Smooth muscle cell (in vitro differentiated cells): ENCODE data around the gene POLR2H. TPM values are rescaled to one million over a fixed set of nuclear protein-coding genes. Genes with fewer than 3 reads are reported as not detected.

Experiments
- DNase-seq: peaks from one replicate; lab custom pipeline; 2025; ENCODE audit not compliant: unreplicated experiment; lab: John Stamatoyannopoulos, UW
- H2AFZ ChIP-seq: fragments of 200-600 bp; sonication (generic); 2 replicates; pipeline ENCODE4 v1.6.0; 2016; ENCODE audit warnings: antibody characterized with exemption, low read depth, mild to moderate bottlenecking
- H3F3A ChIP-seq: fragments of 200-600 bp; sonication (generic); 2 replicates; pipeline ENCODE4 v1.6.0; 2017; ENCODE audit warnings: antibody characterized with exemption, low read depth
- H3K27ac ChIP-seq: fragments of 200-600 bp; sonication (generic); 2 replicates; pipeline ENCODE4 v1.5.1; 2016; ENCODE audit warnings: low read depth, mild to moderate bottlenecking
- H3K27me3 ChIP-seq: fragments of 200-600 bp; sonication (generic); 2 replicates; pipeline ENCODE4 v1.6.1; 2016; ENCODE audit warnings: low read depth, mild to moderate bottlenecking
- H3K36me3 ChIP-seq: fragments of 200-600 bp; sonication (generic); 2 replicates; pipeline ENCODE4 v1.5.1; 2016; ENCODE audit warnings: low read depth
- H3K4me1 ChIP-seq: fragments of 200-600 bp; sonication (generic); 2 replicates; pipeline ENCODE4 v1.5.1; 2016; ENCODE audit warnings: low read depth
- H3K4me2 ChIP-seq: fragments of 200-600 bp; sonication (generic); 2 replicates; pipeline ENCODE4 v1.6.0; 2016; ENCODE audit warnings: mild to moderate bottlenecking
- H3K4me3 ChIP-seq: fragments of 200-600 bp; sonication (generic); 2 replicates; pipeline ENCODE4 v1.5.1; 2016; ENCODE audit warnings: mild to moderate bottlenecking
- H3K79me2 ChIP-seq: fragments of 200-600 bp; sonication (generic); 2 replicates; pipeline ENCODE4 v1.6.0; 2016; ENCODE audit warnings: low read depth, mild to moderate bottlenecking
- H3K9ac ChIP-seq: fragments of 200-600 bp; sonication (generic); 2 replicates; pipeline ENCODE4 v1.6.0; 2016; ENCODE audit warnings: low read depth
- H3K9me3 ChIP-seq: fragments of 200-600 bp; sonication (generic); replicated peaks from 2 replicates; pipeline ENCODE4 v1.5.1; 2016; ENCODE audit warnings: low read depth
- H4K20me1 ChIP-seq: fragments of 200-600 bp; sonication (generic); 2 replicates; pipeline ENCODE4 v1.6.0; 2016; ENCODE audit warnings: low read depth
- CTCF ChIP-seq: fragments of 200-600 bp; sonication (generic); IDR thresholded peaks from 2 replicates; pipeline ENCODE4 v1.5.1; 2017; ENCODE audit warnings: borderline replicate concordance, mild to moderate bottlenecking, antibody characterized with exemption; ENCODE audit not compliant: insufficient read depth, poor library complexity, severe bottlenecking
- WGBS: methylation state at CpG from one replicate; pipeline ENCODE4 v1.1.7; 2016; ENCODE audit warnings: low lambda C conversion rate; 5-methylcytosine and 5-hydroxymethylcytosine counted together
- polyA plus RNA-seq: library from polyadenylated mRNA; unstranded; fragments of >200 nt; fragmentation: Nextera tagmentation; extraction: Ambion mirVana; gene quantifications from 2 replicates; pipeline ENCODE4 v1.2.1, GENCODE V29; 2016
- total RNA-seq: library from RNA; depleted of rRNA; stranded (reverse); fragments of >200 nt; gene quantifications from 2 replicates; pipeline ENCODE4 v1.2.3, GENCODE V29; 2014

Gene POLR2H
- total and polyA plus RNA-seq, 2 experiments from 2014 or later, result 77.9 to 154 TPM

DNA sequence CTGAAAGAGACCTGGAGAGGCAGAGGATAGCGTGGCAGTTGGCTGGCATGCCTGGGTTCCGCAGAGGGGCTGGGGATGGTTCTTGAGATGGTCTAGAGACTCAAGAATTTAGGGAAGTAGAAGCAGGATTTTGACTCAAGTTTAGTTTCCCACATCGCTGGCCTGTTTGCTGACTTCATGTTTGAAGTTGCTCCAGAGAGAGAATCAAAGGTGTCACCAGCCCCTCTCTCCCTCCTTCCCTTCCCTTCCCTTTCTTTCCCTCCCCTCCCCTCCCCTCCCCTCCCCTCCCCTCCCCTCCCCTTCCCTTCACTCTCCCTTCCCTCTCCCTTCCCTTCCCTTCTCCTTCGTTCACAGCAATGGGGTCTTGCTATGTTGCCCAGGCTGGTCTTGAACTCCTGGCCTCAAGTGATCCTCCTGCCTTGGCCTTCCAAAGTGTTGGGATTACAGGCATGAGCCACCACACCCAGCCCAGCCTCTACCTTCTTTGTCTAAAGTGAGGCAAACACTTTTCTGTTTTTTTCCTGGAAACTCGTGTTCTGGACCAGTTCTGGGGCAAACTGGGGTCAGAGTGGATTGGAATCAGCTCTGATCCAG is 28.5 kb downstream of the POLR2H start:
- Histone ChIP-seq H3F3A (no peaks in the 10 kb centered on the region), H3K36me3 (no peaks in the 10 kb centered on the region), H2AFZ (no peak overlapping the region), H3K9me3 (no peaks in the 10 kb centered on the region), H3K27ac (no peak overlapping the region), H3K9ac (no peak overlapping the region), H3K4me3 (no peak overlapping the region), H3K4me1 (no peaks in the 10 kb centered on the region), H3K27me3 (no peaks in the 10 kb centered on the region), H3K79me2 (no peaks in the 10 kb centered on the region), H3K4me2 (no peak overlapping the region), H4K20me1 (no peaks in the 10 kb centered on the region)
- WGBS, result 93% methylated on average over 4 of the region's 5 CpGs
- no peak for DNase-seq
- TF ChIP-seq CTCF, result no peak

DNA sequence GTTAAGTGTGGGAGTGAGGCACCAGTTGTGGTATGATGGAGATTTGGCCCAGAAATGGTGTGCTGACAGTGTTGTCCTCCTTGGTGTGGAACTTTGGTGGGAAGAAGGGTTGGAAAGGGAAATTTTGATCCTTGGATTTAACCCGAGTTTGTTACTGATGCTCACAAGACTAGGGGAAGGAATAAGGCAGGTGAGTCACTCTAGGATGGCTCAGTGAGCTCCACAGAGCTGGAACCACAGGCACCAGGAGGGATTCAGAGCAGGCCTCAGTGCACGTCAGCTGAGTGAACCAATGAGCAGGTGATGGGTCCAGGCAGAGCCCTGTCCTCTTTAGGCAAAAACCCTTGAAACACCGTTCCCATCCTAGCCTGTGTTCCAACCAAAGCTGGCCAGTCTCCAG is 29.8 kb downstream of the POLR2H start:
- H3K79me2 ChIP-seq, result no peaks in the 10 kb centered on the region
- H3K4me1 ChIP-seq, result no peaks in the 10 kb centered on the region
- H2AFZ ChIP-seq, result no peak overlapping the region
- H3K9ac ChIP-seq, result no peak overlapping the region
- no peak overlapping the region for H3K4me2 ChIP-seq
- H4K20me1 ChIP-seq, result no peaks in the 10 kb centered on the region
- no peak for DNase-seq
- 88% methylated on average over 3 of the region's 3 CpGs for WGBS
- H3K9me3 ChIP-seq, result no peaks in the 10 kb centered on the region
- no peaks in the 10 kb centered on the region for H3K27me3 ChIP-seq
- H3K27ac ChIP-seq, result no peak overlapping the region
- no peaks in the 10 kb centered on the region for H3F3A ChIP-seq
- H3K36me3 ChIP-seq, result no peaks in the 10 kb centered on the region
- no peak for TF ChIP-seq CTCF
- H3K4me3 ChIP-seq, result no peak overlapping the region

DNA sequence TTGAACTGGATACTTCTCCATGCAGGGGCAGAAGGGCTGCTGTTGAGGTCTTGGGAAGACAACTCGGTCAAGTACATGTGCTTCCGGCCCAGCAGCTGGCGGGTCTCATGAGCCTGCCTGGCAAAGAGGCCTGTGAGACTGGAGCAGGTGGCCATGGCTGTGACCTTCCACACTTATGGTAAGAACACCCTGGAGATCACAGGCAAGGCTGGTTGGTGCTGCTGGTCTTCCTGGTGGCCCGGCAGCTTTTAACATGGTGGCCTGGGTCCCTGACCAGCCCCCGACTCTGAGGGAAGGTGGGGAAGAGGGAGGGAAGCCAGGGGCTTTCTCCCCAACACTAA is 33.8 kb downstream of the POLR2H start:
- Histone ChIP-seq H3K36me3 (no peaks in the 10 kb centered on the region), H2AFZ (no peak overlapping the region), H3K4me1 (peaks cover 4% of the 10 kb centered on the region), H3K4me2 (no peak overlapping the region), H3F3A (no peaks in the 10 kb centered on the region), H4K20me1 (no peaks in the 10 kb centered on the region), H3K79me2 (no peaks in the 10 kb centered on the region), H3K4me3 (no peak overlapping the region), H3K9me3 (no peaks in the 10 kb centered on the region), H3K9ac (no peak overlapping the region), H3K27ac (no peak overlapping the region), H3K27me3 (no peaks in the 10 kb centered on the region)
- WGBS, result 95% methylated on average over 5 of the region's 5 CpGs
- DNase-seq, result no peak
- TF ChIP-seq CTCF, result no peak

GRCh38 chr3:184399410-184399809 is 37.9 kb downstream of the POLR2H start:
- Histone ChIP-seq H3K4me3 (no peak overlapping the region), H3K79me2 (no peaks in the 10 kb centered on the region), H3K27ac (peak overlapping the region; percentile 11), H3K9ac (no peak overlapping the region), H2AFZ (no peak overlapping the region), H3K4me2 (peak overlapping the region; percentile 38), H3K36me3 (no peaks in the 10 kb centered on the region), H3K9me3 (no peaks in the 10 kb centered on the region), H3F3A (no peaks in the 10 kb centered on the region), H3K4me1 (peaks cover 4% of the 10 kb centered on the region), H3K27me3 (peaks cover 8% of the 10 kb centered on the region), H4K20me1 (no peaks in the 10 kb centered on the region)
- TF ChIP-seq CTCF, result no peak
- WGBS, result 8% methylated on average over 9 of the region's 9 CpGs
- no peak for DNase-seq
